WERI-Rb-1 (cell line): ENCODE data around the gene MAP1B.

ENCODE experiments used
- DNase-seq: peaks from one replicate; pipeline ENCODE4 v3.0.0-alpha.2; 2020
- H3K27ac ChIP-seq: fragments of 250-450 bp; sonication (Bioruptor Pico); 2 replicates; pipeline ENCODE4 v1.5.1; 2020; ENCODE audit warnings: mild to moderate bottlenecking, moderate library complexity
- H3K27me3 ChIP-seq: fragments of 250-450 bp; sonication (Bioruptor Pico); 2 replicates; pipeline ENCODE4 v1.5.1; 2021; ENCODE audit warnings: mild to moderate bottlenecking, low read depth, moderate library complexity; ENCODE audit not compliant: insufficient read depth, severe bottlenecking
- H3K36me3 ChIP-seq: fragments of 250-450 bp; sonication (Bioruptor Pico); 2 replicates; pipeline ENCODE4 v1.5.1; 2020; ENCODE audit warnings: mild to moderate bottlenecking, moderate library complexity
- H3K4me3 ChIP-seq: 2 replicates; pipeline ENCODE4 v1.5.1; 2011; ENCODE audit warnings: low read depth, mild to moderate bottlenecking, control low read depth, low read length
- H3K9me3 ChIP-seq: fragments of 250-450 bp; sonication (Bioruptor Pico); 2 replicates; pipeline ENCODE4 v1.5.1; 2021; ENCODE audit warnings: mild to moderate bottlenecking, moderate library complexity; ENCODE audit not compliant: severe bottlenecking
- TF ChIP-seq, protein P1 (sequence below): IDR thresholded peaks from 2 replicates; pipeline ENCODE4 v1.5.1; 2011; ENCODE audit warnings: low read depth, mild to moderate bottlenecking, control low read depth, inconsistent platforms, low read length

The MAP1B gene

DNA sequence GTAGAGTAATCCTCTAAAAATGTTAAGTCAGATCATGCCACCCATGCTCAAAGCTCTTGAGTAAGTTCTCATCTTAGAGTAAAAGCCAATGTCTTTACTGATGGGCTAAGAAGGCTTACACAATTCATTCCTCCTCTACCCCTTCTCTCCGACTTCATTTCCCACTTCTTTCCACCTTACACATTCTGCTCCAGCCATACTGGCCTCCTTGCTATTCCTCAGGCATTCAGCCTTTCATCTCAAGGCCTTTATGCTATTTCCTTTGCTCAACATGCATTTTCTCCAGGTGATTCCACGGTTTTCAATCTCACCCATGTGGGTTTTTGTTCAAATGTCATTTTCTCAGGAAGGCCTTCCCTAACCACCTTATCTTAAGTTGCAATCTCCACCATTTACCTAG is 104.9 kb downstream of the MAP1B start:
- no peak overlapping the region for H3K27ac ChIP-seq
- TF ChIP-seq, protein P1, sequence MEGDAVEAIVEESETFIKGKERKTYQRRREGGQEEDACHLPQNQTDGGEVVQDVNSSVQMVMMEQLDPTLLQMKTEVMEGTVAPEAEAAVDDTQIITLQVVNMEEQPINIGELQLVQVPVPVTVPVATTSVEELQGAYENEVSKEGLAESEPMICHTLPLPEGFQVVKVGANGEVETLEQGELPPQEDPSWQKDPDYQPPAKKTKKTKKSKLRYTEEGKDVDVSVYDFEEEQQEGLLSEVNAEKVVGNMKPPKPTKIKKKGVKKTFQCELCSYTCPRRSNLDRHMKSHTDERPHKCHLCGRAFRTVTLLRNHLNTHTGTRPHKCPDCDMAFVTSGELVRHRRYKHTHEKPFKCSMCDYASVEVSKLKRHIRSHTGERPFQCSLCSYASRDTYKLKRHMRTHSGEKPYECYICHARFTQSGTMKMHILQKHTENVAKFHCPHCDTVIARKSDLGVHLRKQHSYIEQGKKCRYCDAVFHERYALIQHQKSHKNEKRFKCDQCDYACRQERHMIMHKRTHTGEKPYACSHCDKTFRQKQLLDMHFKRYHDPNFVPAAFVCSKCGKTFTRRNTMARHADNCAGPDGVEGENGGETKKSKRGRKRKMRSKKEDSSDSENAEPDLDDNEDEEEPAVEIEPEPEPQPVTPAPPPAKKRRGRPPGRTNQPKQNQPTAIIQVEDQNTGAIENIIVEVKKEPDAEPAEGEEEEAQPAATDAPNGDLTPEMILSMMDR = no peak

DNA sequence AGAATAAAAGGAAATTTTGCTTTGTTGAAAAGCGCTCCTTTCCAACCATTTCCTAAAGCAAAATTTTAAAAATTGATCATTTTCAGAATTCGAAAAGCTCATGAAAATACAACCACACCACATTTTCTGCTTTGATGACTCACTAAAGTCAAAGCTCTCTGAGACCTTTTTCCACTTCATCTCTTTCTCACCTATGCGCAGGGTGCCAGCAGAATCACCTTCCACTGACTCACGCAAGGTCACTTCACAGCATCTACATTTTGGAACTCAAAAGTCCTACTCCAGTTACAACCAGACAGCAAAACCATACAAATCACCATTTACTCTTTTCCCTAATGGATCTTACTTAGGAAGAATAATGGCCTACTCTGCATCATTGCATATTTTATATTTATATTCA is 106.2 kb downstream of the MAP1B start:
- H3K27me3 ChIP-seq = no peaks in the 10 kb centered on the region
- H3K36me3 ChIP-seq = peaks cover 15% of the 10 kb centered on the region
- H3K27ac ChIP-seq = no peak overlapping the region
- TF ChIP-seq, protein P1 = no peak
- no peak for DNase-seq
- peaks cover 3% of the 10 kb centered on the region for H3K9me3 ChIP-seq
- no peak overlapping the region for H3K4me3 ChIP-seq

More for the DNA sequence above, 104.9 kb downstream of the MAP1B start:
- Histone ChIP-seq H3K9me3 (peaks cover 3% of the 10 kb centered on the region), H3K36me3 (peaks cover 19% of the 10 kb centered on the region), H3K27me3 (no peaks in the 10 kb centered on the region), H3K4me3 (no peak overlapping the region)
- DNase-seq = no peak

DNA sequence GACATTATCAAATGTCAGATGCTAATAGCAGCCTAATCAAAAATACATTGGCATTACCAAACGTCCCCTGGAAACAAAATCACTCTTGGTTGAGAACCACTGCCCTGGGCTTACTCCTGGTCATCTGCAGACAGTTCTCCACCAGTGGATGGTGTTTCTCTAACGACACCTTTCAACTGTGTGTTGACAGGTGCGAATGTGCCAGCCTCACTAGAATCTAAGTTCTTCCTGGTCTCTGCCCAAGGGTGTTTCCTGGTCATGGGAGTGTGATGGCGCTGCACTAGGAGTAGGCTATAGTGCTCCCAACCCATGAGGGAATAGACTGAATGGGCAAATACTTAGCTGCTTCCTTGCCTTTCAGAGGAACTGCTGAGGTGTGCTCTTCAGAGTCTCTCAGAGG is 106.9 kb downstream of the MAP1B start:
- peaks cover 3% of the 10 kb centered on the region for H3K9me3 ChIP-seq
- DNase-seq = no peak
- no peak overlapping the region for H3K4me3 ChIP-seq
- TF ChIP-seq, protein P1 = no peak
- peaks cover 11% of the 10 kb centered on the region for H3K36me3 ChIP-seq
- no peaks in the 10 kb centered on the region for H3K27me3 ChIP-seq
- H3K27ac ChIP-seq = no peak overlapping the region

DNA sequence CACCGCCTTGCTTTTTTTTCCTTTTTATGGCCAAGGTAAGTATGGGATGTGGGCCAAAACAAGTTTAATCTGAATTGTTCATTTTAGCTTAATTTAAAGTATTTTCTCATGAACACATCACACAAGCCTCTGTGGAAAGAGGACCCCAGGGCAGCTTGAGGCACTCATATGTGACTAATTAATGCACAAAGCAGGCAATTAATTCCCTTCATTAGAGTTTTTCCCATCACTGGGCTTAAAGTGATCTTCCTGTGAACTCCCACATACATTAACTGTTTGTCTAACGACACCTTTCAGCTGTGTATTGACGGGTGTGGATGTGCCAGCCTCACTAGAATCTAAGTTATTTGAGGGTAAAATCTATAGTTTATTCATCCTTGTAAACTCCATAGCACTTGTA is 109.5 kb downstream of the MAP1B start:
- Histone ChIP-seq H3K27me3 (no peaks in the 10 kb centered on the region), H3K36me3 (peaks cover 36% of the 10 kb centered on the region), H3K9me3 (peaks cover 3% of the 10 kb centered on the region), H3K4me3 (no peak overlapping the region), H3K27ac (no peak overlapping the region)
- TF ChIP-seq, protein P1 = no peak
- no peak for DNase-seq

DNA sequence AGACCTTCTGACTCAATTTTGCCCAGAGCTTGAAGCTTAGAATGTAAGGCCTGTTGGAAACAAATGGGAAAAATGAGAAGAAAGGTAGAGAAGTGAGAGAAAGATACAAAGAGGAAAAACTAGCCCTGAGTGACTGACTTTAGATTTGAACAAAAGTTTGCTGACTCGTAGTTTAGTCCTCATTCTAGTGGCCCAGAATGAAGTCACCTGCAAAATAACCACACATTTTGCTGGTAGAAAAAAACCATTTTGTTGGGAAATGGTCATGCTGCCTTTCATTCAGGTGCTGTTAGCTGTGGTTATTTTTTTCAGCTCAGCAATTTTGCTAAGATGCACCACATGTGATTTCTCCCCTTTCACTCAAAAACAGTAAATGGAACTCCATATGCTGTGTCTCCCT is 113.8 kb downstream of the MAP1B start:
- DNase-seq = no peak
- Histone ChIP-seq H3K9me3 (no peaks in the 10 kb centered on the region), H3K4me3 (no peak overlapping the region), H3K36me3 (peaks cover 58% of the 10 kb centered on the region), H3K27ac (peak overlapping the region; percentile 60), H3K27me3 (no peaks in the 10 kb centered on the region)
- TF ChIP-seq, protein P1 = no peak

DNA sequence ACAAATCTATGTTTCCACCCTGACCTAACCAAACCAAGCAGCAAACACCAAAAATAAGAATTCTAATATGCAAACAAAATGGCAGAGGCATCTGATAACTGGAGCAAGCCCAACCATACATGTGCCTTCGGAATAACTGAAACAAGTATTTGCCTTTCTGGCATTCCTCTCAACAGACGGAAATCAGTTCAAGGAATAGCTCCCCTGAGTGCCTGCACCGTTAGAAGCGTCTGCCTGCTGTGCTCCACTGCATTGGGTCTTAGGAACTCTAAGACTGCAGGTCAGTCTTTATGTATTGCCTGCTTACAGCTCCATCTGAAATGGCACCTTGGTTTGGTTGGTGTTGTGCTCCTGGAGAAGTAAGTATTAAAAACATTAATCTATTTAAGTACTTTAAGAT is 114.3 kb downstream of the MAP1B start:
- Histone ChIP-seq H3K27ac (peak overlapping the region; percentile 60), H3K27me3 (no peaks in the 10 kb centered on the region), H3K36me3 (peaks cover 59% of the 10 kb centered on the region), H3K9me3 (no peaks in the 10 kb centered on the region), H3K4me3 (no peak overlapping the region)
- TF ChIP-seq, protein P1 = no peak
- peak; percentile 50 for DNase-seq
